ENCODE measurements around the gene MAN2B2.

DNA sequence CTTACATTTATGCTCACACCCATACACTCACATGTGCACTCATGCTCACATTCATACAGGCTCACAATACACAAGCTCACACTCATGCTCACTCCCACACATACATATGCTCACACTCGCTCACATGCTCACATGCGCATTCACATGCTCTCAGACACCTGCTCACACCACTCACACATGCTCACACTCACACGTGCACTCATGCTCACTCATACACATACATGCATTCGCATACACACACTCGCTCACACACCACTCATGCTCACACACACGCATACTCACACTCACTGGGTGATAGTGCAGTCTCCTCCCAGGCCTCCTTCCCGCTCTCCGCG, 90.3 kb downstream of the MAN2B2 start:
- TF ChIP-seq, protein P1, sequence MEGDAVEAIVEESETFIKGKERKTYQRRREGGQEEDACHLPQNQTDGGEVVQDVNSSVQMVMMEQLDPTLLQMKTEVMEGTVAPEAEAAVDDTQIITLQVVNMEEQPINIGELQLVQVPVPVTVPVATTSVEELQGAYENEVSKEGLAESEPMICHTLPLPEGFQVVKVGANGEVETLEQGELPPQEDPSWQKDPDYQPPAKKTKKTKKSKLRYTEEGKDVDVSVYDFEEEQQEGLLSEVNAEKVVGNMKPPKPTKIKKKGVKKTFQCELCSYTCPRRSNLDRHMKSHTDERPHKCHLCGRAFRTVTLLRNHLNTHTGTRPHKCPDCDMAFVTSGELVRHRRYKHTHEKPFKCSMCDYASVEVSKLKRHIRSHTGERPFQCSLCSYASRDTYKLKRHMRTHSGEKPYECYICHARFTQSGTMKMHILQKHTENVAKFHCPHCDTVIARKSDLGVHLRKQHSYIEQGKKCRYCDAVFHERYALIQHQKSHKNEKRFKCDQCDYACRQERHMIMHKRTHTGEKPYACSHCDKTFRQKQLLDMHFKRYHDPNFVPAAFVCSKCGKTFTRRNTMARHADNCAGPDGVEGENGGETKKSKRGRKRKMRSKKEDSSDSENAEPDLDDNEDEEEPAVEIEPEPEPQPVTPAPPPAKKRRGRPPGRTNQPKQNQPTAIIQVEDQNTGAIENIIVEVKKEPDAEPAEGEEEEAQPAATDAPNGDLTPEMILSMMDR (IDR thresholded peaks at IDR 0.05): no peak
- no peak for TF ChIP-seq POLR2A (IDR thresholded peaks at IDR 0.05)
